DOHH2 (cell line): ENCODE results near the gene GREB1L.

Experiments
- EZH2phosphoT487 ChIP-seq: fragments of 200-600 bp; sonication (generic); IDR thresholded peaks from 2 replicates; pipeline ENCODE4 v1.6.1; 2017; ENCODE audit warnings: borderline replicate concordance, mild to moderate bottlenecking, antibody characterized with exemption, low read length, moderate library complexity, mixed read lengths
- TF ChIP-seq, protein P1 (sequence below): fragments of 200-600 bp; sonication (generic); IDR thresholded peaks from one replicate; pipeline ENCODE4 v1.5.1; 2014; ENCODE audit warnings: antibody characterized with exemption, mild to moderate bottlenecking, low read depth, low read length; ENCODE audit not compliant: poor library complexity, severe bottlenecking

DNA sequence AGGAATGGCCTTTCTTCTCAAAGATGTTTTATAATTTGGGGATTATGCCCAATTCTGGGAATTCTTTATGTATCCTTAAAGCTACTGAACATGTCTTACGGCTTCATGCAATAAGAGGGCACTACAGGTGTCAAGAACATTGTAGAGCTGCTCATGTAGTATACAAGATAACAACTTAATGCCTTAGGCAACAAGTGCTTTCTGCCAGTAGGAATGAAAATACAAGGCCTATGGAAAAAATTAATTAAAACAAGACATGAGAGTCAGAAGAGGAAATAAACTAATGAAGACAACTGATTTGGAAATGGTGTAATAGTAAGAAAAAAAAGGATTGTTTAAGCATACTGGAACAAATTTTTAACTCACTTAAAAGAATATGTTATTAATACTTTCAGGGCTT lies 27.3 kb downstream of the GREB1L start:
- TF ChIP-seq, protein P1, sequence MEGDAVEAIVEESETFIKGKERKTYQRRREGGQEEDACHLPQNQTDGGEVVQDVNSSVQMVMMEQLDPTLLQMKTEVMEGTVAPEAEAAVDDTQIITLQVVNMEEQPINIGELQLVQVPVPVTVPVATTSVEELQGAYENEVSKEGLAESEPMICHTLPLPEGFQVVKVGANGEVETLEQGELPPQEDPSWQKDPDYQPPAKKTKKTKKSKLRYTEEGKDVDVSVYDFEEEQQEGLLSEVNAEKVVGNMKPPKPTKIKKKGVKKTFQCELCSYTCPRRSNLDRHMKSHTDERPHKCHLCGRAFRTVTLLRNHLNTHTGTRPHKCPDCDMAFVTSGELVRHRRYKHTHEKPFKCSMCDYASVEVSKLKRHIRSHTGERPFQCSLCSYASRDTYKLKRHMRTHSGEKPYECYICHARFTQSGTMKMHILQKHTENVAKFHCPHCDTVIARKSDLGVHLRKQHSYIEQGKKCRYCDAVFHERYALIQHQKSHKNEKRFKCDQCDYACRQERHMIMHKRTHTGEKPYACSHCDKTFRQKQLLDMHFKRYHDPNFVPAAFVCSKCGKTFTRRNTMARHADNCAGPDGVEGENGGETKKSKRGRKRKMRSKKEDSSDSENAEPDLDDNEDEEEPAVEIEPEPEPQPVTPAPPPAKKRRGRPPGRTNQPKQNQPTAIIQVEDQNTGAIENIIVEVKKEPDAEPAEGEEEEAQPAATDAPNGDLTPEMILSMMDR = no peak
- TF ChIP-seq EZH2phosphoT487 = no peak
